Ovary (tissue), 3 donors: ENCODE results near the gene NDNF.

Source experiments
- POLR2A ChIP-seq: fragments of 450-650 bp; IDR thresholded peaks from one replicate; pipeline ENCODE4 v1.6.1; 2017; ENCODE audit warnings: antibody characterized with exemption, mild to moderate bottlenecking, moderate library complexity
- TF ChIP-seq, protein P1 (sequence below), 3 donors: fragments of 450-650 bp in 2 of 3; fragments of 200-600 bp in 1 of 3; IDR thresholded peaks; one replicate each; pipeline versions ENCODE4 v1.5.1 to v1.8.0; 2016 to 2022; ENCODE audit warnings: antibody characterized with exemption in 3 of 3, mild to moderate bottlenecking in 1 of 3
- donor health status: DM: no; HTN: no; CAD: no.

DNA sequence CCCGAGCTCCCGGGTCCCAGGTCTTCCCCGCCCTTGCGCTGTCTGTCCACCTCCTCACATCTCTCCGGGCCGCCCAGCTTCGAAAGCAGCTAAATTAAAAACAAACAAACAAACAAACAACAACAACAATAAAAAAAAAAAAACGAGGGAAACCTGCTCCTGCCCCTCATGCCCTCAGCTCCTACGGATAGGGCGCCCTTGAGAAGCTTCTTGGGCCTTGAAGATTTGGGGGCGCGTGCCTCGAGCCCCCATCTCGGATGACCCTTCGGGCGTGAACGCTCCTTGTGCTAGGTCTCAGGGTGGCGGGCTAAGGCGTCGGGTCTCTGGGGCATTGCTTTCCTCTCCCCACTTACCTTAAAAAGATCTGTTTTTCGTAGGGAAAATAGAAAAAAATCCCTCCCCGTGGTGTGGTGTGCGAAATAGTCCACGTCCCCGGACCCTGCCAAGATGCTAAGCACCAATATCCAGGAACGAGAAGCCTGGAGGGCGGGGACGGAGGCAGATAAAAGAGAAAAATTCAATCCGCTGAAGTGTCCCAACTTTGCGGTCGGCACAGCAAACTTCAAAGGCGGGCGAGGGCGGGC is 603 bp downstream of the NDNF start:
- TF ChIP-seq POLR2A, result no peak
- TF ChIP-seq, protein P1, sequence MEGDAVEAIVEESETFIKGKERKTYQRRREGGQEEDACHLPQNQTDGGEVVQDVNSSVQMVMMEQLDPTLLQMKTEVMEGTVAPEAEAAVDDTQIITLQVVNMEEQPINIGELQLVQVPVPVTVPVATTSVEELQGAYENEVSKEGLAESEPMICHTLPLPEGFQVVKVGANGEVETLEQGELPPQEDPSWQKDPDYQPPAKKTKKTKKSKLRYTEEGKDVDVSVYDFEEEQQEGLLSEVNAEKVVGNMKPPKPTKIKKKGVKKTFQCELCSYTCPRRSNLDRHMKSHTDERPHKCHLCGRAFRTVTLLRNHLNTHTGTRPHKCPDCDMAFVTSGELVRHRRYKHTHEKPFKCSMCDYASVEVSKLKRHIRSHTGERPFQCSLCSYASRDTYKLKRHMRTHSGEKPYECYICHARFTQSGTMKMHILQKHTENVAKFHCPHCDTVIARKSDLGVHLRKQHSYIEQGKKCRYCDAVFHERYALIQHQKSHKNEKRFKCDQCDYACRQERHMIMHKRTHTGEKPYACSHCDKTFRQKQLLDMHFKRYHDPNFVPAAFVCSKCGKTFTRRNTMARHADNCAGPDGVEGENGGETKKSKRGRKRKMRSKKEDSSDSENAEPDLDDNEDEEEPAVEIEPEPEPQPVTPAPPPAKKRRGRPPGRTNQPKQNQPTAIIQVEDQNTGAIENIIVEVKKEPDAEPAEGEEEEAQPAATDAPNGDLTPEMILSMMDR (IDR thresholded peaks at IDR 0.05), result no peak
